Transverse colon (tissue), 4 donors: ENCODE measurements around the gene PSKH1. TPM values are rescaled to one million over a fixed set of nuclear protein-coding genes. Genes with fewer than 3 reads are reported as not detected.

Source experiments
- DNase-seq: peaks from one replicate; pipeline ENCODE4 v3.0.0-alpha.2; 2019
- H3K27ac ChIP-seq, 4 donors: fragments of 200-600 bp; sonication (generic); 2 replicates each; pipeline ENCODE4 v1.5.1; 2016 to 2018; ENCODE audit warnings: inconsistent platforms in 4 of 4
- H3K27me3 ChIP-seq: fragments of 200-600 bp; sonication (generic); 2 replicates; pipeline ENCODE4 v1.5.1; 2017; ENCODE audit warnings: inconsistent platforms
- H3K36me3 ChIP-seq, 4 donors: fragments of 200-600 bp; sonication (generic); 2 replicates each; pipeline ENCODE4 v1.5.1; 2017 to 2019; ENCODE audit warnings: inconsistent platforms in 4 of 4
- H3K4me1 ChIP-seq, 4 donors: fragments of 200-600 bp; sonication (generic); 2 replicates each; pipeline ENCODE4 v1.5.1; 2017 to 2020; ENCODE audit warnings: inconsistent platforms in 4 of 4
- H3K4me3 ChIP-seq, 4 donors: fragments of 200-600 bp; sonication (generic); 1 replicate in 1 of 4; 2 replicates in 3 of 4; pipeline versions ENCODE4 v1.5.1 to v1.6.1; 2017 to 2019; ENCODE audit warnings: inconsistent platforms in 4 of 4
- H3K9me3 ChIP-seq, 2 donors: fragments of 200-600 bp; sonication (generic); 2 replicates each; pipeline ENCODE4 v1.5.1; 2017 to 2019; ENCODE audit warnings: inconsistent platforms in 2 of 2
- EP300 ChIP-seq: sonication (generic); formaldehyde crosslinking; IDR thresholded peaks from one replicate; pipeline ENCODE4 v1.6.1; 2017; ENCODE audit warnings: antibody characterized with exemption, low read depth
- POLR2A ChIP-seq: fragments of 450-650 bp; IDR thresholded peaks from one replicate; pipeline ENCODE4 v1.6.1; 2016; ENCODE audit warnings: antibody characterized with exemption, mild to moderate bottlenecking, moderate library complexity
- POLR2AphosphoS5 ChIP-seq, 3 donors: sonication (generic); formaldehyde crosslinking; IDR thresholded peaks; one replicate each; pipeline ENCODE4 v1.6.1; 2016; ENCODE audit warnings: antibody characterized with exemption in 3 of 3
- WGBS, 2 donors: methylation state at CpG; one replicate each; pipeline ENCODE4 v1.1.5; 2018; ENCODE audit warnings: low coverage in 1 of 2; 5-methylcytosine and 5-hydroxymethylcytosine counted together
- in situ Hi-C, 4 donors: fragments of 200-750 bp; cut with MboI; loops; one replicate each; pipeline versions ENCODE4 v1.15.0 to v1.15.1; 2017; ENCODE audit warnings: low sequenced_read_pairs in 3 of 4, low pct_ligation_motif_present in 1 of 4, low pct_unique_long_range_greater_than_20kb in 1 of 4
- intact Hi-C: fragments of 100-400 bp; cut with DNase I; formaldehyde crosslinking; loops from one replicate; pipeline ENCODE4 v1.15.1; 2023; ENCODE audit warnings: low total_unique reads
- total RNA-seq, 4 donors: library from RNA; depleted of rRNA; stranded (reverse); fragments of >200 nt; gene quantifications; one replicate each; pipeline ENCODE4 v1.1.0, GENCODE V29; 2016
- TF ChIP-seq, protein P1 (sequence below), 5 experiments: fragments of 200-600 bp in 3 of 5; fragments of 450-650 bp in 2 of 5; sonication (generic) in 3 of 5; IDR thresholded peaks; 1 replicate in 2 of 5; 2 replicates in 3 of 5; pipeline ENCODE4 v1.5.1; 2016 to 2017; ENCODE audit warnings: antibody characterized with exemption in 5 of 5, inconsistent platforms in 3 of 5, mild to moderate bottlenecking in 2 of 5, moderate library complexity in 1 of 5

PSKH1 gene
- total RNA-seq, 4 donors from 2014 or later: 24.1 to 132 (median 56.2) TPM

DNA sequence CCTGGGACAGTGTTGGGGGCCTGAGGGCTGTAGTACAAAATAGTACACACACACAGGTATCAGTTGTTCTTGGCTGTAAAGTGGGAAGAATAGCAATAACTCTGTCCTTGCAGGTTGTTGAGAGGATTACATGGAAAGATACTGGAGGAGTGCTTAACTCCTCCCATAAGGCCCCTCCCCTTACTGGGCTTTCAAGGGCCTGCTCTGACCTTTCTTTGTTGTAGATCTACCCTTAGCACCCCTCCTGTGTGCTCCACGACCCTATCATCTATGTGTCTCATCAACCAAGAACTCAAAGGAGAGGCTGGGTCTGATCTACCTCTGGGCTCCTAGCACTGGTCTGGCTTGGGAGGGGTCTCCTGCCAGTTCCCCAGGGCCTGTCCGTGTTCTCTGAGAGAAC lies 28.5 kb upstream of the PSKH1 start:
- intact Hi-C loops (no loop called here), in situ Hi-C loops (no loop called here)
- H3K9me3 ChIP-seq: no peaks in the 10 kb centered on the region
- DNase-seq: no peak
- WGBS, 2 donors: 85 to 86% methylated on average over 1 to 2 of the region's 2 CpGs
- H3K4me1 ChIP-seq: peaks cover 0 to 23% (median 5%) of the 10 kb centered on the region in 4 donors
- H3K27ac ChIP-seq: no peak overlapping the region
- no peak overlapping the region for H3K4me3 ChIP-seq
- TF ChIP-seq POLR2A: no peak
- TF ChIP-seq POLR2AphosphoS5 (IDR thresholded peaks at IDR 0.05): no peak
- no peak for TF ChIP-seq EP300
- TF ChIP-seq, protein P1, sequence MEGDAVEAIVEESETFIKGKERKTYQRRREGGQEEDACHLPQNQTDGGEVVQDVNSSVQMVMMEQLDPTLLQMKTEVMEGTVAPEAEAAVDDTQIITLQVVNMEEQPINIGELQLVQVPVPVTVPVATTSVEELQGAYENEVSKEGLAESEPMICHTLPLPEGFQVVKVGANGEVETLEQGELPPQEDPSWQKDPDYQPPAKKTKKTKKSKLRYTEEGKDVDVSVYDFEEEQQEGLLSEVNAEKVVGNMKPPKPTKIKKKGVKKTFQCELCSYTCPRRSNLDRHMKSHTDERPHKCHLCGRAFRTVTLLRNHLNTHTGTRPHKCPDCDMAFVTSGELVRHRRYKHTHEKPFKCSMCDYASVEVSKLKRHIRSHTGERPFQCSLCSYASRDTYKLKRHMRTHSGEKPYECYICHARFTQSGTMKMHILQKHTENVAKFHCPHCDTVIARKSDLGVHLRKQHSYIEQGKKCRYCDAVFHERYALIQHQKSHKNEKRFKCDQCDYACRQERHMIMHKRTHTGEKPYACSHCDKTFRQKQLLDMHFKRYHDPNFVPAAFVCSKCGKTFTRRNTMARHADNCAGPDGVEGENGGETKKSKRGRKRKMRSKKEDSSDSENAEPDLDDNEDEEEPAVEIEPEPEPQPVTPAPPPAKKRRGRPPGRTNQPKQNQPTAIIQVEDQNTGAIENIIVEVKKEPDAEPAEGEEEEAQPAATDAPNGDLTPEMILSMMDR (IDR thresholded peaks at IDR 0.05): no peak
- H3K36me3 ChIP-seq: peaks cover 0 to 15% (median 4%) of the 10 kb centered on the region in 4 donors
- no peaks in the 10 kb centered on the region for H3K27me3 ChIP-seq

DNA sequence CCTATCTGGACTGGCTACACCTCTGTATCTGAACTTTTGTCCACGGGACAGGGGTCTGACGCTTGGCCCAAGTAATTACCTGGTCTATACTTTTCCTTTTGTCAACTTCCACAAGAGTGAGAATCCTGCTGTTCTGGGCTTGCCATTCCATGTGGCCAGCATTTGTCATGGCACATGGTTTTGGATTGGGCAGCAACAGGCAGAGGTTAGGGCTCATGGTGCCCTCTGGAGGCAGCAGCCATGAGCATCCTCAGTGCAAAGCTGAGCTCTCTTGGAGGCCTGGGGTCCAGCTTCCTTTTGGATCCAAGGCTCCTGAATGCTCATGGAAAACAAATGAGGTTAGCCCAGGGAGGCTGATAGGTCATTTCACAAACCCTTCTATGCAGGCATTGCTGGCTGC lies 27.7 kb upstream of the PSKH1 start:
- peak; percentile 27 for DNase-seq
- Histone ChIP-seq H3K27me3 (no peaks in the 10 kb centered on the region), H3K9me3 (no peaks in the 10 kb centered on the region), H3K4me3 (no peak overlapping the region), H3K36me3 (peaks cover 0 to 15% (median 4%) of the 10 kb centered on the region in 4 donors), H3K4me1 (peaks cover 0 to 23% (median 5%) of the 10 kb centered on the region in 4 donors), H3K27ac (no peak overlapping the region)
- 100% methylated on average over 2 of the region's 2 CpGs; no CpG with 5 or more reads in 1 of the 2 donors for WGBS, 2 donors
- TF ChIP-seq EP300 (no peak), POLR2AphosphoS5 (IDR thresholded peaks at IDR 0.05) (no peak)
- TF ChIP-seq, protein P1 (IDR thresholded peaks at IDR 0.05): peak in 4 of 5 experiments; percentile 27 to 55 (median 36)
- in situ Hi-C loops: no loop called here
- intact Hi-C loops: no loop called here

DNA sequence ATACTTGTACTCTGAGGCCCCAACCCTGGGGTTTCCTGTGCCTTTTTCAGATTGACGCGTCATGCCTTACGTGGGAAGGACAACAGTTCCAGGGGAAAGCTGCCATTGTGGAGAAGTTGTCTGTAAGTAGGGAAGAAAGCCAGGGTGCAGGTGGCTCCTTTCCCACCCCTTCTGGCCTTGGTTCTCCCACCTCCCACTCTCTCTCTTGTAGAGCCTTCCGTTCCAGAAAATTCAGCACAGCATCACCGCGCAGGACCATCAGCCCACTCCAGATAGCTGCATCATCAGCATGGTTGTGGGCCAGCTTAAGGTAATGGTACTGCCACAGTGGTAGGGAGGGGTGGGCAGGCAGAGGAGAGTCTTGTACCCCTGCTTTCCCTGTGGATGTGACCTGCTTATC lies 24.8 kb upstream of the PSKH1 start:
- TF ChIP-seq, protein P1 (IDR thresholded peaks at IDR 0.05): no peak
- TF ChIP-seq POLR2AphosphoS5 (IDR thresholded peaks at IDR 0.05): no peak
- no peak for TF ChIP-seq EP300
- no peak for TF ChIP-seq POLR2A
- in situ Hi-C loops (no loop called here), intact Hi-C loops (no loop called here)
- H3K4me1 ChIP-seq: peaks cover 0 to 12% (median 4%) of the 10 kb centered on the region in 4 donors
- peaks cover 0 to 15% (median 4%) of the 10 kb centered on the region in 4 donors for H3K36me3 ChIP-seq
- no peaks in the 10 kb centered on the region for H3K9me3 ChIP-seq
- H3K27me3 ChIP-seq: no peaks in the 10 kb centered on the region
- WGBS, 2 donors: 91% methylated on average over 6 of the region's 6 CpGs; no CpG with 5 or more reads in 1 of the 2 donors
- H3K27ac ChIP-seq: no peak overlapping the region
- no peak for DNase-seq
- no peak overlapping the region for H3K4me3 ChIP-seq

DNA sequence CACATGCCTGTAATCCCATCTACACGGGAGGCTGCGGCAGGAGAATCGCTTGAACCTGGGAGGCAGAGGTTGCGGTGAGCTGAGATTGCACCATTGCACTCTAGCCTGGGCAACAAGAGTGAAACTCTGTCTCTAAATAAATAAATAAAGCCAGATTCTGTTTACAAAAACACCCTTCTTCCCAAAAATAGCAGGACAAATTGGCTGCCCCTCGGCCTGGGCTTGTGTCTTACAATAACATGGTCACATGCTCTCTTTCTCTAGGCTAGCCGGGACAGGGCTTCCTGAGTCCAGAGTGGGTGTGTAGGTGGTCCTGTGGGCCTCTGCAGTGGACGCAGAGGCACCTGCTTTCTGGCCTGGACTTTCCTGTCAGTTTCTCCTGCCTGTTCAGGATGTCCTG lies 23.4 kb upstream of the PSKH1 start:
- Histone ChIP-seq H3K36me3 (peaks cover 0 to 15% (median 4%) of the 10 kb centered on the region in 4 donors), H3K4me3 (no peak overlapping the region), H3K27ac (no peak overlapping the region), H3K9me3 (no peaks in the 10 kb centered on the region), H3K27me3 (no peaks in the 10 kb centered on the region), H3K4me1 (peaks cover 10 to 18% (median 15%) of the 10 kb centered on the region in 4 donors)
- in situ Hi-C loops (no loop called here), intact Hi-C loops (no loop called here)
- TF ChIP-seq POLR2AphosphoS5 (IDR thresholded peaks at IDR 0.05) (no peak), POLR2A (no peak), EP300 (no peak)
- TF ChIP-seq, protein P1 (IDR thresholded peaks at IDR 0.05): no peak
- WGBS, 2 donors: 81% methylated on average over 7 of the region's 7 CpGs; no CpG with 5 or more reads in 1 of the 2 donors
- DNase-seq: no peak
